ENCODE data around the gene PPP1R3G. TPM values are rescaled to one million over a fixed set of nuclear protein-coding genes. Genes with fewer than 3 reads are reported as not detected.

The PPP1R3G gene
- total and polyA plus RNA-seq, 2 of the 13 experiments (the other 11 are each of a cell fraction or from before 2014, with no cell fraction given) = 1.2 to 1.3 TPM

GRCh38 chr6:5125152-5126006, 40.2 kb downstream of the PPP1R3G start (continued):
- no peak for TF ChIP-seq ZNF574 (CRISPR knock-in tag; IDR thresholded peaks at IDR 0.05)
- no peak for TF ChIP-seq ZNF12 (CRISPR knock-in tag; IDR thresholded peaks at IDR 0.05)
- TF ChIP-seq ZNF512 (CRISPR knock-in tag; IDR thresholded peaks at IDR 0.05) = no peak
- no peak for TF ChIP-seq ZNF382 (CRISPR knock-in tag; IDR thresholded peaks at IDR 0.05; ENCODE audit: borderline replicate concordance)
- no peak for TF ChIP-seq RFXANK (CRISPR knock-in tag; IDR thresholded peaks at IDR 0.05)
- TF ChIP-seq ZBTB37 (CRISPR knock-in tag; IDR thresholded peaks at IDR 0.05) = no peak
- TF ChIP-seq ZNF678 (CRISPR knock-in tag; IDR thresholded peaks at IDR 0.05) = no peak
- TF ChIP-seq ZMYM4 (CRISPR knock-in tag; IDR thresholded peaks at IDR 0.05) = peak; percentile 90
- 0 out of 2 replicates have a peak, but pooled peaks have one; percentile 22 for TF ChIP-seq ZNF30 (CRISPR knock-in tag; IDR thresholded peaks at IDR 0.05)
- no peak for TF ChIP-seq ZNF205 (CRISPR knock-in tag; IDR thresholded peaks at IDR 0.05)
- TF ChIP-seq JUND (CRISPR knock-in tag; IDR thresholded peaks at IDR 0.05) = no peak
- no peak; the same call in 1 of the 2 replicates for TF ChIP-seq HIVEP1 (CRISPR knock-in tag; IDR thresholded peaks at IDR 0.05)
- TF ChIP-seq ZNF879 (CRISPR knock-in tag; IDR thresholded peaks at IDR 0.05) = no peak
- no peak for TF ChIP-seq ZNF253 (CRISPR knock-in tag; IDR thresholded peaks at IDR 0.05; ENCODE audit: borderline replicate concordance)
- peak; percentile 25; the same call in 1 of the 2 replicates for TF ChIP-seq ZNF281 (CRISPR knock-in tag; IDR thresholded peaks at IDR 0.05; ENCODE audit: borderline replicate concordance)
- TF ChIP-seq HNRNPUL1 (IDR thresholded peaks at IDR 0.05; ENCODE audit: low read depth, low read length) = no peak
- peak; percentile 81; the same call in 1 of the 2 replicates for TF ChIP-seq LCORL (IDR thresholded peaks at IDR 0.05)
- no peak for TF ChIP-seq LCORL (CRISPR knock-in tag; IDR thresholded peaks at IDR 0.05)
- TF ChIP-seq RARA (CRISPR knock-in tag; IDR thresholded peaks at IDR 0.05) = peak; percentile 62
- TF ChIP-seq MBD4 (IDR thresholded peaks at IDR 0.05; ENCODE audit: borderline replicate concordance, low read length) = no peak
